Right ventricle myocardium inferior (tissue), 1 donor: ENCODE data around the gene ADPRHL1. TPM values are rescaled to one million over a fixed set of nuclear protein-coding genes. Genes with fewer than 3 reads are reported as not detected.
A peak's percentile ranks its signal among the peaks of the same experiment; 100 is the strongest.

Experiments used
- ATAC-seq: fragments of 200-7000 bp; cut with Tn5 transposase; one replicate; pipeline ENCODE4 v1.9.1; 2020; ENCODE audit warnings: mild to moderate bottlenecking, moderate library complexity
- DNase-seq: peaks from one replicate; pipeline ENCODE4 v3.0.0; 2021; ENCODE audit errors: missing footprints
- intact Hi-C: fragments of 100-400 bp; cut with DNase I; formaldehyde crosslinking; loops from one replicate; pipeline ENCODE4 v1.11.0; 2022
- total RNA-seq: library from RNA; stranded (reverse); fragmentation: NEBNext Ultra II Directional; extraction: Animal tissue kit (Norgen Biotek cat#: 25700); gene quantifications from one replicate; pipeline ENCODE4 v1.2.1, GENCODE V29; 2021
- donor health status: DM: no; HTN: yes; CAD: no; lungs with severe emphysema.

The ADPRHL1 gene
- total RNA-seq, 1 donor from 2014 or later: 468 TPM

- ATAC-seq (peak; percentile 62), DNase-seq (no peak)
- intact Hi-C loops: loop anchor here (5.0 kb wide), 1 partner anchor 41 kb away; the partner anchor contains the start of gene ADPRHL1
Measured at GRCh38 chr13:113411216-113412023, 41.9 kb downstream of the ADPRHL1 start.

GRCh38 chr13:113410472-113411201 lies 42.7 kb downstream of the ADPRHL1 start:
- intact Hi-C loops: loop anchor here (5.0 kb wide), 1 partner anchor 42 kb away; the partner anchor contains the start of gene ADPRHL1
- DNase-seq (no peak), ATAC-seq (no peak)

- ATAC-seq (no peak), DNase-seq (no peak)
- intact Hi-C loops: no loop called here
Measured at GRCh38 chr13:113408562-113408961, 44.7 kb downstream of the ADPRHL1 start.

- intact Hi-C loops: no loop called here
- DNase-seq: no peak
- ATAC-seq: no peak
Measured at GRCh38 chr13:113407531-113408393, 45.5 kb downstream of the ADPRHL1 start.

GRCh38 chr13:113407103-113407530 lies 46.2 kb downstream of the ADPRHL1 start:
- DNase-seq (no peak), ATAC-seq (no peak)
- intact Hi-C loops: no loop called here

GRCh38 chr13:113406321-113407102 lies 46.8 kb downstream of the ADPRHL1 start:
- DNase-seq (no peak), ATAC-seq (no peak)
- intact Hi-C loops: no loop called here

- DNase-seq (no peak), ATAC-seq (no peak)
- intact Hi-C loops: no loop called here
Measured at GRCh38 chr13:113405481-113406300, 47.6 kb downstream of the ADPRHL1 start.

DNA sequence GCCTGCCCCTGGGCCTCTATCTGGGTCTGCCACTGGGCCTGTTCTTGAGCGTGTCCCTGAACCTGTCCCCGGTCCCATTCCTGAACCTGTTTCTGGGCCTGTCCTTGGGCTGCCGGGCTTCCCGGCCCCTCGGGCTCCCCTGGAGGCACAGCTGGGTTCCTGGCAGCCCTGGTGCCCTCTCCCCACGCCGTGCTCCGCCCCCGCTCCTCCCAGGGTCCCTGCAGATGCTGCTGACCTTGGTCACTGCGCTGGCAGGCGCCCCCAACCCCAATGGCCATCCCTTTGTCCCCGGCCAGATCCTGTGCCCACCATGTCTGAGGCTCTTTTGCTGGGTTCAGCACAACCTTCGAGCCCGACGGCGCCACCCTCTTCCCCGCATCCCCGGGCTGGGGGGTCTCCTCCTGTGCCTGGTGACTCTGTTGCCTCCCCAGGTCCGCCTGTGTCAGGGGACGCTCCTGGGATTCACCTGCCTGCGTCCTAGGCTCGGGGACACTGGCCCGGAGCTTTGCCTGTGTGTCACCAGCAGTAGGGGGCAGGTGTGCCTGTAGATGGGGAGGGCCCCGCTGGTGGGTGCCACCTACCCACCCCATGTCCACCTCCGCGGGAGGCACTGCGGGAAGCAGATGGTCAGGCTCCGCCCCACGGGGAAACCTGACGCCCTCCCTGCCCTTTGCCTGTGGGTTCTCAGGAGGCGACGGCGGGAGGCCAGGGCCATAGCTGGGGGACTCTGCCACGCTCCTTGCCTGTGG lies 48.4 kb downstream of the ADPRHL1 start:
- intact Hi-C loops: no loop called here
- DNase-seq: no peak
- no peak for ATAC-seq

- no peak for ATAC-seq
- intact Hi-C loops: no loop called here
- DNase-seq: no peak
Measured at GRCh38 chr13:113404366-113404722, 48.9 kb downstream of the ADPRHL1 start.

- intact Hi-C loops: no loop called here
- DNase-seq: no peak
- ATAC-seq: peak; percentile 2
Measured at GRCh38 chr13:113403255-113404104, 49.8 kb downstream of the ADPRHL1 start.

- no peak for DNase-seq
- ATAC-seq: no peak
- intact Hi-C loops: no loop called here
Measured at GRCh38 chr13:113402471-113403254, 50.6 kb downstream of the ADPRHL1 start.

DNA sequence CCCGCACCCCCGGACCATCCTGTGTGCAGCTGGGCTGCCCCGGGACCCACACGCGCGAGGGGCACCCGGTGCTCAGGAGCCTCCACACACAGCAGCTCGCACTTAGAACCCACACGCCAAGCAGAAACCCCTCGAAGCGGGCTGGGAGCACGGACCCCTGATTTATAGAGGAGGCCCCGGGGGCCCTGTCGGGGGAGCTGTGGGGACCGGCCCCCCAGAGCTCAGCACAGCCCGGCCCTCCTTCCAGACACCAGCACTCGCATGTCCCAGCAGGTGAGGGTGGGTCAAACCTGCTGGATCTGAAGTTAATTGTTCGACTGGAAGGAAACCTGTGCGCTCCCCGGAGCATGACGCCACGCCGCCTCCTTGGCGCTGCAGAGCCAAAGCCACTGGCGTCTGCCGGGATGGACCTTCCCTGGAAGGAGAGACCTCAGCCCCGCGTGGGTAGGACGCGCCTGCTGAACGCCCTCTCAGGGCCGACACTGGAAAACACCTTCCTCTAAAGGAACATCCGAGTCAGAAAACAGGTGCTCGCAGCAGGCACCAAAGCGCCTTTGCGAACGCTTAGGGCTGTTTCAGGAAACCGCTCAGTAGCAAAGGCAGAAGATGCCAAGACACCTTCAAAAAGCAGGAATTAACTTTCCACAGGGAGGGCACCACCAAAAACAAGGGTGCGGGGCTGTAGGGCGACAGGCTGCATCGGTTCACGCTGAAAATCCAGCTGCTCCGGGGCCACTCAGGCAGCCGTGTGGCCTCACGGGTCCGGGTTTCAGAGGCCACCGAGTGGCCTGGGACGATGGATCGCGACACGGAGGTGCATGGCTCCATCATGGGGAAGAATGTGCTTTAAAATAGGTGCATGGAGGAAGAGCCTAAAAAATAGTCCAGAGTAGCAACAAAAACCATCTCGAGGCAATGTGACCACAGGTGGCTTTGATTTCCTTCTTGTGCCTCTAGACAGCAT lies 51.6 kb downstream of the ADPRHL1 start:
- intact Hi-C loops: no loop called here
- ATAC-seq (no peak), DNase-seq (no peak)

- DNase-seq: peak; percentile 84
- intact Hi-C loops: no loop called here
- peak; percentile 85 for ATAC-seq
Measured at GRCh38 chr13:113400621-113401451, 52.5 kb downstream of the ADPRHL1 start.
